A549 treated with CORT108297 at 1 μM for 4 hours (cell line): ENCODE measurements around the gene ZNF367. TPM values are rescaled to one million over a fixed set of nuclear protein-coding genes. Genes with fewer than 3 reads are reported as not detected.

Experiments used
- total RNA-seq: library from RNA; stranded (reverse); fragments of 200-300 nt; extraction: Qiagen RNA extraction; gene quantifications from 5 replicates; pipeline ENCODE4 v1.2.3, GENCODE V29; 2022

The ZNF367 gene
- total RNA-seq: 4.8 to 6.2 TPM (median 5.9 TPM) in 5 replicates

GRCh38 chr9:96418083-96418919, at the start of gene ZNF367:
TSS of gene ZNF367 (minus strand) at chr9:96418370. CDS start at chr9:96418032, 338 bp downstream.

GRCh38 chr9:96449845-96450612, 31.9 kb upstream of the ZNF367 start, which contains the start of gene HABP4:
TSS of gene HABP4 (plus strand) at chr9:96450169. CDS start at chr9:96450280, 111 bp downstream.

GRCh38 chr9:96383165-96383942, 34.8 kb downstream of the ZNF367 start, which contains the start of gene SLC35D2:
TSS of gene SLC35D2 (minus strand) at chr9:96383711. CDS start at chr9:96383634, 77 bp downstream.

Other genes with a start within 250 kb of the ZNF367 start
- 0.13 to 0.18 TPM (median 0.15 TPM) in 3 of 5 replicates, not detected in the others for gene HSD17B3, start 116.2 kb downstream of the ZNF367 start, total RNA-seq
- gene SLC35D2, start 34.7 kb downstream of the ZNF367 start, total RNA-seq: 15.9 to 19.5 TPM (median 18.8 TPM) in 5 replicates
- 14.6 to 17.3 TPM (median 15.3 TPM) in 5 replicates for gene HABP4, start 31.8 kb upstream of the ZNF367 start, total RNA-seq
- 8.7 to 11.2 TPM (median 10.7 TPM) in 5 replicates for gene CDC14B, start 201.5 kb upstream of the ZNF367 start, total RNA-seq
- 13.0 to 16.4 TPM (median 14.8 TPM) in 5 replicates for gene PRXL2C, start 236.9 kb upstream of the ZNF367 start, total RNA-seq